ENCODE results near the gene C1QTNF9B. TPM values are rescaled to one million over a fixed set of nuclear protein-coding genes. Genes with fewer than 3 reads are reported as not detected.
A peak's percentile ranks its signal among the peaks of the same experiment; 100 is the strongest.

C1QTNF9B gene
- total and polyA plus RNA-seq, 2 of the 8 experiments (the other 6 are each of a cell fraction or from before 2014, with no cell fraction given) = 0.11 TPM; not detected in 1

DNA sequence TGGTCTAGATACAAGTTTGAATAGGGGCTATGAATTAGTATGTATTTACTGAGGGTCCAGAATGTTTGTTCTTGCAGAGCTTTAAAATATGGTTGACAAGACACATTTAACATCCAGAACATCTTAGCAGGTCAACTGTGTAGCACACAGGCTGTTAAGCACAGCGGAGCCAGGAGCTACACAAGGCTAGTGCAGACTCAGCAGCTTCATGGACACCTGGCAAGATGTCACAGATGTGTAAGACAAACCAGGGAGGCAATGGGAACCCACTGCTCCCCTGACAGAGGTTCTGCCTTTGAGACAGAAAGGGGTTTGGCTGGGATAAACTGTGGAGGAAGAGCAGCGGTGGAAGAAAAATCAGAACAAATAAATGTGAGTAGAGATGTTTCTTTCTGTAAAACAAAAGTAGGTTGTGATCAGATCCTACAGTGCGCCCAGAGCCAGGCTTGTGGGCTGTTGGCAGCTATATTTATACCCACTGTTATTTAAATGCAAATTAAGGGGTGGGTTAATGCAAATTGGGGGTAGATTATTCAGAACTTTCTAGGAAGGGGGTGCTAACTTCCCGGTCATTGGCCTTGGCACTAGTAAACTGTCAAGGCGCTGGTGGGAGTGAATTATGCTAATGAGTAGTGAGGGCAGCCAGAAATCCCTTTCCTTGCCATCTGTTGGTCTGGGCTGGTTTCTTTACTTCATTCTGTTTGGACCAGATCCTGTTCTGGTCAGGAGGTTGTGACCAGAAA, 41.1 kb downstream of the C1QTNF9B start:
- FAIRE-seq (peak; percentile 24), DNase-seq (ENCODE audit: low read depth in 1 of 2, low spot score in 2 of 2) (no peak)
- H3K4me2 ChIP-seq (ENCODE audit: insufficient read depth in 1 of 2, low read depth in 2 of 2, low read length in 2 of 2) = no peak overlapping the region
- ChIA-PET POLR2A (ENCODE audit: partially characterized antibody) (no interaction called here), CTCF (ENCODE audit: partially characterized antibody) (interaction anchor here (0.6 to 1.2 kb wide), 4 partner anchors 11 to 389 kb away, joined by 3 to 4 read pairs (median 3); no protein-coding TSS in a partner anchor)
- H3K14ac ChIP-seq (ENCODE audit: insufficient read length) = no peak overlapping the region
- H4K5ac ChIP-seq (ENCODE audit: insufficient read length, low read depth, low read length) = no peak overlapping the region
- H3K23me2 ChIP-seq (ENCODE audit: low read depth, low read length) = no peaks in the 10 kb centered on the region
- no peak overlapping the region for H2BK20ac ChIP-seq (ENCODE audit: low read length)
- no peak overlapping the region for H3K27ac ChIP-seq (ENCODE audit: low read depth, low read length)
- H2BK15ac ChIP-seq (ENCODE audit: low read length) = no peak overlapping the region
- no peaks in the 10 kb centered on the region for H3K9me3 ChIP-seq (ENCODE audit: insufficient read depth in 2 of 2, low read depth in 1 of 2, low read length in 1 of 2)
- no peak overlapping the region for H2BK120ac ChIP-seq (replicated peaks; ENCODE audit: low read depth, low read length)
- H3K27me3 ChIP-seq (replicated peaks in 1 of 4; ENCODE audit: control insufficient read depth in 3 of 4, extremely low read depth in 1 of 4, insufficient read depth in 3 of 4, low read length in 3 of 4) = no peaks in the 10 kb centered on the region
- TF ChIP-seq BCL11A (IDR thresholded peaks at IDR 0.05; ENCODE audit: low read depth in 2 of 2, low read length in 2 of 2) = no peak
- no peak for TF ChIP-seq TAF7 (optimal IDR thresholded peaks at IDR 0.05; ENCODE audit: borderline replicate concordance, low read depth, low read length)
- TF ChIP-seq CHD1 (IDR thresholded peaks at IDR 0.05; ENCODE audit: low read depth, low read length) = no peak
- TF ChIP-seq SAP30 (IDR thresholded peaks at IDR 0.05; ENCODE audit: insufficient read depth, insufficient replicate concordance, low read length) = no peak
- TF ChIP-seq HDAC2 (IDR thresholded peaks at IDR 0.05; ENCODE audit: borderline replicate concordance in 1 of 2, low read depth in 2 of 2, low read length in 2 of 2) = no peak
- TF ChIP-seq JUND (IDR thresholded peaks at IDR 0.05; ENCODE audit: low read length) = no peak
- TF ChIP-seq, protein P1, sequence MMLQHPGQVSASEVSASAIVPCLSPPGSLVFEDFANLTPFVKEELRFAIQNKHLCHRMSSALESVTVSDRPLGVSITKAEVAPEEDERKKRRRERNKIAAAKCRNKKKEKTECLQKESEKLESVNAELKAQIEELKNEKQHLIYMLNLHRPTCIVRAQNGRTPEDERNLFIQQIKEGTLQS (IDR thresholded peaks at IDR 0.05; ENCODE audit: insufficient read depth, low read depth, low read length) = no peak
- no peak for TF ChIP-seq E2F6 (IDR thresholded peaks at IDR 0.05)
- TF ChIP-seq TCF12 (IDR thresholded peaks at IDR 0.05; ENCODE audit: low read depth, low read length) = no peak
- H4K91ac ChIP-seq (replicated peaks; ENCODE audit: insufficient read length, low read length) = no peak overlapping the region
- peaks cover 0 to 2% (median 0%) of the 10 kb centered on the region in 4 experiments; a peak in 2 of 7 replicates for H3K4me1 ChIP-seq (replicated peaks in 1 of 4; ENCODE audit: control insufficient read depth in 3 of 4, insufficient read depth in 4 of 4, low read length in 3 of 4)
- H3K79me2 ChIP-seq (ENCODE audit: control insufficient read depth in 1 of 2, insufficient read depth in 2 of 2, low read length in 2 of 2) = no peaks in the 10 kb centered on the region
- no peak overlapping the region for H3K18ac ChIP-seq (ENCODE audit: extremely low read depth, low read length)
- 61% methylated on average over 5 of the region's 5 CpGs; no CpG with 5 or more reads in 1 of the 2 experiments for WGBS, 2 experiments (ENCODE audit: extremely low coverage in 1 of 2, insufficient coverage in 1 of 2, insufficient read length in 1 of 2, insufficient replicate concordance in 2 of 2, low coverage in 1 of 2, low lambda C conversion rate in 2 of 2, missing lambda C conversion rate in 1 of 2)
- no peak overlapping the region for H3K4ac ChIP-seq (replicated peaks; ENCODE audit: insufficient read length, low read depth, low read length)
- no peak overlapping the region for H3K23ac ChIP-seq (ENCODE audit: insufficient read length)
- no peak overlapping the region for H2AFZ ChIP-seq (ENCODE audit: low read length)
- H3K4me3 ChIP-seq (ENCODE audit: extremely low read depth in 1 of 4, insufficient read depth in 2 of 4, low read depth in 3 of 4, low read length in 4 of 4) = no peak overlapping the region
- H3K79me1 ChIP-seq (ENCODE audit: low read depth, low read length) = no peaks in the 10 kb centered on the region
- H4K20me1 ChIP-seq (replicated peaks in 1 of 2; ENCODE audit: control insufficient read depth in 1 of 2, insufficient read depth in 2 of 2, low read length in 2 of 2) = no peaks in the 10 kb centered on the region
- H3K9ac ChIP-seq (replicated peaks in 1 of 4; ENCODE audit: extremely low read depth in 1 of 4, low read depth in 3 of 4, low read length in 3 of 4) = no peak overlapping the region
- H3K36me3 ChIP-seq (ENCODE audit: control insufficient read depth in 2 of 4, insufficient read depth in 4 of 4, low read length in 3 of 4) = no peaks in the 10 kb centered on the region; a peak in 1 of 8 replicates
- no peak overlapping the region for H2BK12ac ChIP-seq (ENCODE audit: low read depth, low read length)
- no peak overlapping the region for H4K8ac ChIP-seq (ENCODE audit: extremely low read depth, insufficient read depth, low read length)
- no peak overlapping the region for H2AK5ac ChIP-seq (ENCODE audit: low read depth, low read length)
- no peak overlapping the region for H3K56ac ChIP-seq (replicated peaks; ENCODE audit: insufficient read length, low read depth, low read length)
- no peak overlapping the region for H2BK5ac ChIP-seq (ENCODE audit: low read depth, low read length)
